T-helper 22 cell (primary cell): ENCODE data around the gene PXDN.
"Not testable (repeated sequence)": the region's sequence is repeated elsewhere in the genome, so short reads cannot be mapped to it uniquely, and the experiment has no call there.

ENCODE experiments used
- DNase-seq: peaks from one replicate; pipeline ENCODE4 v3.0.0-alpha.2; 2020; ENCODE audit warnings: low read depth

The PXDN gene

GRCh38 chr2:1722692-1723091 is 21.6 kb downstream of the PXDN start:
- no peak for DNase-seq

GRCh38 chr2:1721706-1722646 is 22.3 kb downstream of the PXDN start:
- no peak for DNase-seq

GRCh38 chr2:1718339-1719220 is 25.7 kb downstream of the PXDN start:
- no peak for DNase-seq

GRCh38 chr2:1717113-1717512 is 27.2 kb downstream of the PXDN start:
- DNase-seq = no peak

GRCh38 chr2:1716441-1716840 is 27.9 kb downstream of the PXDN start:
- no peak for DNase-seq

GRCh38 chr2:1716014-1716305 is 28.4 kb downstream of the PXDN start:
- DNase-seq = not testable (repeated sequence)

- DNase-seq = no peak
Observed at GRCh38 chr2:1715184-1716013, 28.9 kb downstream of the PXDN start.

- DNase-seq = no peak
Observed at GRCh38 chr2:1714291-1715064, 29.8 kb downstream of the PXDN start.

GRCh38 chr2:1713839-1714236 is 30.5 kb downstream of the PXDN start:
- no peak for DNase-seq

- no peak for DNase-seq
Observed at GRCh38 chr2:1713142-1713838, 31.0 kb downstream of the PXDN start.

GRCh38 chr2:1709946-1710560 is 34.3 kb downstream of the PXDN start:
- no peak for DNase-seq

- DNase-seq = no peak
Observed at GRCh38 chr2:1709335-1709605, 35.0 kb downstream of the PXDN start.

GRCh38 chr2:1708476-1709334 is 35.6 kb downstream of the PXDN start:
- no peak for DNase-seq

- DNase-seq = no peak
Observed at GRCh38 chr2:1707771-1708418, 36.4 kb downstream of the PXDN start.

- not testable (repeated sequence) for DNase-seq
Observed at GRCh38 chr2:1706089-1706841, 38.0 kb downstream of the PXDN start.

GRCh38 chr2:1705557-1706076 is 38.7 kb downstream of the PXDN start:
- no peak for DNase-seq

- DNase-seq = no peak
Observed at GRCh38 chr2:1704631-1705556, 39.4 kb downstream of the PXDN start.
